Small intestine (tissue), 7 donors: ENCODE results near the gene CMTM7. TPM values are rescaled to one million over a fixed set of nuclear protein-coding genes. Genes with fewer than 3 reads are reported as not detected.
A peak's percentile ranks its signal among the peaks of the same experiment; 100 is the strongest.

Experiments
- DNase-seq, 2 donors: peaks; one replicate each; pipeline versions ENCODE4 v3.0.0 to v3.0.0-alpha.2; 2013
- FAIRE-seq: peaks from 2 replicates; lab custom pipeline; 2012; peaks lifted over from hg19 to GRCh38; lab: Jason Lieb, UNC
- H3K27ac ChIP-seq, 3 donors: one replicate each; pipeline ENCODE4 v1.5.1; 2013; ENCODE audit warnings: low read length in 2 of 3, mild to moderate bottlenecking in 2 of 3, control low read depth in 1 of 3, inconsistent platforms in 1 of 3, low read depth in 1 of 3, moderate library complexity in 1 of 3
- H3K27me3 ChIP-seq, 3 donors: one replicate each; pipeline ENCODE4 v1.6.1; 2013; ENCODE audit warnings: low read length in 3 of 3, inconsistent platforms in 1 of 3; ENCODE audit not compliant: control insufficient read depth in 3 of 3, insufficient read depth in 3 of 3
- H3K36me3 ChIP-seq, 3 donors: one replicate each; pipeline ENCODE4 v1.6.1; 2013; ENCODE audit warnings: low read length in 3 of 3, inconsistent platforms in 1 of 3, low read depth in 1 of 3, mild to moderate bottlenecking in 1 of 3, moderate library complexity in 1 of 3; ENCODE audit not compliant: control insufficient read depth in 3 of 3, insufficient read depth in 2 of 3
- H3K4me1 ChIP-seq, 3 donors: one replicate each; pipeline ENCODE4 v1.6.1; 2013; ENCODE audit warnings: low read length in 2 of 3, inconsistent platforms in 1 of 3, low read depth in 1 of 3, mild to moderate bottlenecking in 1 of 3, moderate library complexity in 1 of 3; ENCODE audit not compliant: control insufficient read depth in 3 of 3, insufficient read depth in 2 of 3
- H3K4me3 ChIP-seq, 3 donors: one replicate each; pipeline ENCODE4 v1.5.1; 2013; ENCODE audit warnings: low read length in 3 of 3, control low read depth in 1 of 3, inconsistent platforms in 1 of 3, low read depth in 1 of 3, mild to moderate bottlenecking in 1 of 3, moderate library complexity in 1 of 3
- H3K9me3 ChIP-seq, 2 donors: one replicate each; pipeline ENCODE4 v1.6.1; 2013; ENCODE audit warnings: low read depth in 1 of 2, low read length in 1 of 2; ENCODE audit not compliant: control insufficient read depth in 2 of 2, insufficient read depth in 1 of 2
- WGBS, 3 donors: extraction: QIAGEN DNeasy Blood & Tissue Kit; methylation state at CpG; one replicate each; pipeline ENCODE4 v1.1.7; 2013; 5-methylcytosine and 5-hydroxymethylcytosine counted together
- polyA plus RNA-seq, 4 donors: library from polyadenylated mRNA; stranded (reverse) in 3 of 4; unstranded in 1 of 4; fragments of 200-250 nt in 3 of 4; fragments of 120-200 nt in 1 of 4; gene quantifications; one replicate each; pipeline versions ENCODE4 v1.2.1 to v1.2.3, GENCODE V29; 2013
- donor health status: healthy with polysubstance abuse.
- donor health status: control.
- donor health status: control.
- donor health status: Bipolar disorder and iron deficiency.
- donor health status: healthy.

CMTM7 gene
- polyA plus RNA-seq, 4 donors = 2.0 to 8.2 (median 4.5) TPM

- no peak overlapping the region for H3K27ac ChIP-seq
- H3K4me1 ChIP-seq = peaks cover 0 to 7% (median 0%) of the 10 kb centered on the region in 3 donors
- no peak for FAIRE-seq
- peaks cover 0 to 4% (median 0%) of the 10 kb centered on the region in 3 donors for H3K36me3 ChIP-seq
- no peaks in the 10 kb centered on the region for H3K9me3 ChIP-seq
- no peak for DNase-seq
- no peaks in the 10 kb centered on the region for H3K27me3 ChIP-seq
- H3K4me3 ChIP-seq = no peak overlapping the region
These were observed 103.4 kb downstream of the CMTM7 start for GRCh38 chr3:32495085-32495484.

- Histone ChIP-seq H3K36me3 (peaks cover 0 to 4% (median 0%) of the 10 kb centered on the region in 3 donors), H3K4me1 (peaks cover 0 to 7% (median 0%) of the 10 kb centered on the region in 3 donors)
These were observed 104.0 kb downstream of the CMTM7 start for GRCh38 chr3:32495609-32496008.

GRCh38 chr3:32498252-32498651 is 106.6 kb downstream of the CMTM7 start:
- DNase-seq = no peak
- Histone ChIP-seq H3K27ac (peak overlapping the region in 1 of 3 donors; percentile 44), H3K4me3 (no peak overlapping the region), H3K27me3 (no peaks in the 10 kb centered on the region), H3K36me3 (peaks cover 0 to 2% (median 0%) of the 10 kb centered on the region in 3 donors), H3K9me3 (no peaks in the 10 kb centered on the region), H3K4me1 (peaks cover 2 to 8% (median 4%) of the 10 kb centered on the region in 3 donors)
- FAIRE-seq = no peak
- 83 to 91% (median 90%) methylated on average over 3 of the region's 3 CpGs for WGBS, 3 donors

More at GRCh38 chr3:32495609-32496008, 104.0 kb downstream of the CMTM7 start:
- Histone ChIP-seq H3K4me3 (no peak overlapping the region), H3K9me3 (no peaks in the 10 kb centered on the region), H3K27me3 (no peaks in the 10 kb centered on the region), H3K27ac (no peak overlapping the region)
- FAIRE-seq (no peak), DNase-seq (no peak)
- 78 to 81% (median 80%) methylated on average over 2 of the region's 2 CpGs for WGBS, 3 donors

- no peak for DNase-seq
- Histone ChIP-seq H3K27me3 (no peaks in the 10 kb centered on the region), H3K4me1 (peaks cover 2 to 9% (median 4%) of the 10 kb centered on the region in 3 donors), H3K27ac (no peak overlapping the region), H3K9me3 (no peaks in the 10 kb centered on the region), H3K4me3 (no peak overlapping the region), H3K36me3 (no peaks in the 10 kb centered on the region)
- FAIRE-seq = no peak
- WGBS, 3 donors = 86 to 88% (median 87%) methylated on average over 3 of the region's 3 CpGs
These were observed 107.3 kb downstream of the CMTM7 start for GRCh38 chr3:32498992-32499391.

GRCh38 chr3:32499585-32499984 is 107.9 kb downstream of the CMTM7 start:
- 86 to 88% (median 86%) methylated on average over 2 of the region's 2 CpGs for WGBS, 3 donors
- FAIRE-seq = no peak
- peaks cover 2 to 7% (median 4%) of the 10 kb centered on the region in 3 donors for H3K4me1 ChIP-seq

GRCh38 chr3:32500231-32500630 is 108.6 kb downstream of the CMTM7 start:
- Histone ChIP-seq H3K27me3 (no peaks in the 10 kb centered on the region), H3K4me3 (no peak overlapping the region), H3K9me3 (no peaks in the 10 kb centered on the region), H3K36me3 (no peaks in the 10 kb centered on the region), H3K4me1 (peaks cover 2 to 7% (median 4%) of the 10 kb centered on the region in 3 donors), H3K27ac (no peak overlapping the region)
- DNase-seq = no peak
- FAIRE-seq = no peak
- 62 to 70% (median 66%) methylated on average over 2 of the region's 2 CpGs for WGBS, 3 donors

More at GRCh38 chr3:32499585-32499984, 107.9 kb downstream of the CMTM7 start:
- Histone ChIP-seq H3K36me3 (no peaks in the 10 kb centered on the region), H3K27ac (no peak overlapping the region), H3K9me3 (no peaks in the 10 kb centered on the region), H3K27me3 (no peaks in the 10 kb centered on the region), H3K4me3 (no peak overlapping the region)
- DNase-seq = no peak

- WGBS, 3 donors = 70 to 79% (median 74%) methylated on average over 25 of the region's 25 CpGs
- FAIRE-seq = no peak
- H3K36me3 ChIP-seq = no peaks in the 10 kb centered on the region
These were observed 109.5 kb downstream of the CMTM7 start for GRCh38 chr3:32500880-32501782.

GRCh38 chr3:32501783-32502117 is 110.1 kb downstream of the CMTM7 start:
- Histone ChIP-seq H3K27me3 (no peaks in the 10 kb centered on the region), H3K27ac (peak overlapping the region; percentile 81 to 97 (median 83)), H3K9me3 (no peaks in the 10 kb centered on the region), H3K4me3 (peak overlapping the region; percentile 74 to 89 (median 83)), H3K4me1 (peaks cover 2 to 4% (median 2%) of the 10 kb centered on the region in 3 donors), H3K36me3 (no peaks in the 10 kb centered on the region)
- DNase-seq = no peak
- no peak for FAIRE-seq
- WGBS, 3 donors = 2 to 5% (median 4%) methylated on average over 4 of the region's 4 CpGs

More at GRCh38 chr3:32500880-32501782, 109.5 kb downstream of the CMTM7 start:
- H3K4me1 ChIP-seq = peaks cover 2 to 7% (median 4%) of the 10 kb centered on the region in 3 donors
- H3K4me3 ChIP-seq = peak overlapping the region in 2 of 3 donors; percentile 83 to 89
- no peaks in the 10 kb centered on the region for H3K27me3 ChIP-seq
- peak overlapping the region in 2 of 3 donors; percentile 55 to 97 for H3K27ac ChIP-seq
- no peak for DNase-seq
- H3K9me3 ChIP-seq = no peaks in the 10 kb centered on the region
